Kidney glomerular epithelial cell (primary cell): ENCODE measurements around the gene RPS21.
A peak's percentile ranks its signal among the peaks of the same experiment; 100 is the strongest.

Experiments used
- DNase-seq: peaks from one replicate; lab custom pipeline; 2025; lab: John Stamatoyannopoulos, UW

Gene RPS21

DNA sequence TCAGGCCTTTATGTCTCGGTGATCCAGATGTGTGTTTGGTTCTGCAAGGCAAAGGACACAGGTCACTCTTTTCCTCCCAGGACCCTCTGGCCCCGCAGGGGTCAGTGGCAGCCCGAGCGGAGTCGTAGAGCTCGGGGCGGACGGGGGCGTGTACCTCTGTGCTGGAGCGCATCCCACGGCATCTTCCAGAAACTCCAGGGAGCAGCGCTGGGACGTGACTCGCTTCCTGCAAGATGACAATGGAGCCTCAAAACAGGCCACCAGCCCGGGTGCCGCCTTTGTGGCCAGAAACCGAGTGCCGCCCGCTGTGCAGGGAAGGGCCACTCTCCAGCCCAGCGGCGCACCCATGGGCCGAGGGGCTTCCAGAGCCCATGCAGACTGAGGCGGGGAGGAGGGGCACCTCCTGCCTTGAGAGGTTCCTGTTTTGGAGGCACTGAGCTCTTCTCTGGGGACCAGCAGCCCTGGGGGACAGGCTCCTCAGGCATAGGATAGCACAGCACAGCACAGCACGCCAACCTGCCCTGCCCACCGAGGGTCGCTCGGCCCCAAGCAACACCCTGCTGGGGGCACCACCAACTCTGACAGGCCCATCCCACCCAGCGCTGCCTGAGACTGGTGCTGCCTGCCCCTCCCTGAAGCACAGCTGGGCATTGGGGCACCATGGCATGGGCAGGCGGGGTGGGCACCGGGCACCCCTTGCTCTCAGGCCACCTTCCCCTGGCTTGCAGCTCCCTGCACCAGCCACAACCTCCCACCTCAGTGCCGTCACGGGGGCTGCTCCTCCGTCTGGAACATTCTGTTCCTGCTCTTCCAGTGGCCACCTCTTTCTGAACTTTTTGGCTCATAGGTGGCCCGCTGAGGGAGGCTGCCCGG lies 9.7 kb downstream of the RPS21 start:
- no peak for DNase-seq

DNA sequence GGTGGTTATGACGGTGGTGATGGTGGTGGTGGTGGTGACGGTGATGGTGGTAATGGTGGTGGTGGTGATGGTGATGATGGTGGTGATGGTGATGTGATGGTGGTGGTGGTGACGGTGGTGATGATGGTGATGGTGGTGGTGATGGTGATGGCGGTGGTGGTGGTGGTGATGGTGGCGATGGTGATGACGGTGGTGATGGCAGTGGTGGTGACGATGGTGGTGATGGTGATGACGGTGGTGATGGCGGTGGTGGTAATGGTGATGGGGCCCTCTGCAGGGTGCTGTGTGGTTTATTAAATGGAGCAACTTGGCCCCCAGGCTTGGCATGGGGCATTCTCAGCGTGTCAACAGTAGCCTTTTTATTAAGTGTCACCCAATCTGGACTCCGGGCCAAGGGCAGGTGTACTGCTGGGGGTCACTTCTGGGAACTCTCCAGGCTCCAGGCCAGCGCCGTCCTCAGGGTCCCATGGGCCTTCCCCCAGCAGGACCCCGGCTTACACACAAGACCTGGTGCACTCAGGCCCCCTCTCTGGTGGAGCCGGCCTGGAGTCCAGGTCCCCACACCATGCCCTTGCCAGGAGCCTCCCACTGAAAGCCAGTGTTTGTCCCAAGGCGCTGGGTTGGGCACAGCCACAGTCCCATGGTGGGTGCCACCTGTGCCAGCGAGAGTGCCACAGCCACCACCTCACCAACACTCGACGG lies 11.4 kb downstream of the RPS21 start:
- no peak for DNase-seq

DNA sequence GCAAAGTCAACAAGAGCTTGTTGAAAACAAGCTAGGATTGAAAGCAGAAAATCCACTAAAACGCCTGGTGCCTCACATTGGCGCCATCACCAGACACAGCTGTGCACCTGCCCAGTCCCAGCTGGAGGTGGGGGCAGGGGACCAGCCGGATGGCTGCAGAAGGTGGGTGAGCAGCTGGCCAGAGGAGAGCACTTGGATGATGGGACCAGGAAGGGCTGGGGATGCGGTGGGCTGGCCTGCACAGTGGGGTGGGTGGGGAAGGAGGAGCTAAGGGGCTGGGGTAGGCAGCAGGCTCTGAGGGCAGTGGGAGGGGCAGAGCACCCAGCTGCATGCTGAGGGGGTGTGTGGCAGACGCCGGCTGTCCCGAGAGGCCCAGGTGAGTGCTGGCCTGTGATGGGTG lies 13.1 kb downstream of the RPS21 start:
- DNase-seq: no peak

DNA sequence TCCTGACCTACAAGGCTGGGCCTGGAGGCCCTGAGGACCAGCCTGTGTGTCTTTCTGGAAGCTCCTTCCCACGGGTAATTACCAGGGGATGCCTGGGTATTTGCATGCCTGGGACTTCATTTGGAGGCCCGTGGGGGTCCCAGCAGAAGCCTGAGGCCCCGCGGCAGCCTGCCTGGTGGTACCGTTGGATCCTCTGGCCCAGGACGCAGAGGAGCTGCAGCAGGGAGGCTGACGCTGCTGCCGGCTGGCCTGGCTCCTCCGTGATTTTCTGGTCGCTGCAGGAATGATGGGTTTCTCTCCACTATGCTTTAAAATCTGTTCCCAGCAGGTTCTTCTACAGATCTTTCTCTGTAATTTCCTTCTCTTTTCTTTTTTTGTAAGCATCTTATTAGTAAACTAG lies 13.6 kb downstream of the RPS21 start:
- DNase-seq: no peak

DNA sequence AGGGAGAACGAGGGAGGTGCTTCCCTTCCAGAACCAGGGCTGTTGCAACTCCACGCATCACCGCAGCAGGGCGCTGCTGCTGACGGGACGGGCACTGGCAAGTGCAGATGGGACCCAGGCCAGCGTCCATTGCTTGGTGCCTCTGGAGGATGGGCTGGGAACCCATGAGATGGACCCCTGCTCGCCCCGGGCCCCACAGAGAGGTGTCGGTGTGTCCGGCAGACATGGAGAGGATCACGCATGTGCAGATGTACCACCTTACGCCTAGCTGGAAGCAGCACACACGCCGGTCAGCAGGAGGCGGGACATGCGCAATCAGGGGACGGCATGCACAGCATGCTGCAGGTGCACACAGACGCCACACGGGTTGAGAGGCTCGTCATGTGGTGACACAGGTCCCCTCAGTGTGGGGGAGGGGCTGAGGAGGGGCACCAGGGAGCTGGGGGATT lies 14.5 kb downstream of the RPS21 start:
- DNase-seq: no peak

DNA sequence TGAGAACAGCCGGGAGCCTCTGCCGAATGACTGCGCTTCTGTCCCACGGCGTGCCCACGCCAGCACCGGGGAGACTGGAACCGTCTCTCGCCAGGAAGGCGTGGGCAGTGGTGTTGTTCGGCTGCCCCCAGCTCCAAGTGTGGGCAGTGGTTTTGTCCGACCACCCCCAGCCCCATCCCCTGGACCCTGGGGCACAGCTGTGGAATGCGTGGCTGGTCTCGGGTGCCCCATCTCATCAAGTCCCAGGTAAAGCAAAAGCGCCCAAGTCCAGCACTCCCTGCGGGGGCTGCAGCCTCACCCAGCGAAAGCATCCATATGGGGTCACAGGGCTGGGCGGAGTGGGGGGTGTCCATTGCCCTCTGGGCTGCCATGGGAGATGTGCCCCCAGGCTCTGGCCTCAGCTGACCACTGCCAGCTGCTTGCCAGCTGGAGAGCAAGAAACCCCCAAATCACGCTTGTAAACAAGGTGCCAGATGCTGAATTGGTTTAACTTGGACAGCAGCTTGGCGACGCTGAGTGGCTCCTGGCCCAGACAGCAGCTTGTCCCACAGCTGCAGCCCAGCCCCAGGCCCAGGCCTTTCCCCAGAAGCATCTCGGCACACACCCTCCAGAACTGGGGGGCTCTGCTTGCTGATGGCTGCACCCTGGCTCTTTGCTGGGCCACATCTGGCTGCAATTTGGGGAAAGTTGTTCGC lies 15.7 kb downstream of the RPS21 start:
- DNase-seq: no peak

DNA sequence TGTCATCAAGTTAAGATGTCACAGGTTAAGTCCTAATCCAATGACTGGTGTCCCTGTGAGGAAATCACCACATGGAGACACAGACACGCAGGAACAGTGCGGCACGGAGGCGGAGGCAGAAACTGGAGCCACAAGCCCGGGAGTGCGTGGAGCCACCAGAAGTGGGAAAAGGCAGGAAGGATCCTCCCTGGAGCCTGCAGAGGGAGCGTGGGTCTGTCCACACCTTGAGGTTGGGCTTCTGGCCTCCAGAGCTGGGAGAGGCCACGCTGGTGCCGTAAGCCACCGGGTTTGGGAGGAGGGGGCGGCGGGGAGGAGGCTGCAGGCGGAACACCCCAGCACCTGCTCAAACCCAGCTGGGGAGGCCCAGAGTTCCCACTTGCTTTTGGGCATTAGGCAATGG lies 16.4 kb downstream of the RPS21 start:
- no peak for DNase-seq

DNA sequence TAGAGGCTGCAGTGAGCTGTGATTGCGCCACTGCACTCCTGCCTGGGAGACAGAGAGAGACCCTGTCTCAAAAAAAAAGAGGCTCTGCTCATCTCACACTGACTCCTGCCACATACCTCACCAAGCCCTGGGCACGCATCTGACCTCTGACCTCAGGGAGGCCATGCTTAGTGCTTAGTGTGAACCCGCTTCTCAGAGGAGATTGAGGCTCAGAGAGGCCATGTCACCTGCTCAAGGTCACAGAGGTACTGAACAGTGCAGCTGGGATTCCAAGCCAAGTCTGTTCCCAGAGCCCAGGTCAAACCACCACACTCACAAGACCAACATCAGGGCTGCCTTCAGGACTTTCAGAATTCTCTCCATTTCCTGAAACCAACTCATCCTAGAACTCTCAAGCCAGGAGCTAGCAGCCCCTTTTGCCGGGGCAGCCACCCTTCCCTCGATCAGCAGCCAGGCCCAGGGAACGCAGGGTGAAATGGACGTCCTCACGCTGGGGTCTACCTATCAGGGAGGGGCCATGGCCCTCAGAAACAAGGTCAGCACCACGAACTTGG lies 17.3 kb downstream of the RPS21 start:
- DNase-seq: no peak

DNA sequence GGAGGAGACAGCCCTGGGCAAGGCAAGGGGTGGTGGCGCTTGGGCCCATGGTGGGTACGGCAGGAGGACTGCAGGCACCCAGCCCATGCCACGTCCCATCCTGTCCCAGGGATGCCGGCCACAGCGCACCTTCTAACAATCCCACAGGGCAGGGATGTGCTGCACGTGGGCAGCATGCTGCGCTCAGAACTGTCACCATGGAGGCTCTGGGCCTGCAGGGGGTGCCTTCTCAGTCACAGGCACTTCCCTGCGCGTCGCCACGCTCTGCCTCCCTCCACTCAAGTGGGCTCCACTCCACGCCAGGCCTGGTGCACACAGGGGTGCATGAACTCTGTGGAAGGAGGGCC lies 17.8 kb downstream of the RPS21 start:
- no peak for DNase-seq

DNA sequence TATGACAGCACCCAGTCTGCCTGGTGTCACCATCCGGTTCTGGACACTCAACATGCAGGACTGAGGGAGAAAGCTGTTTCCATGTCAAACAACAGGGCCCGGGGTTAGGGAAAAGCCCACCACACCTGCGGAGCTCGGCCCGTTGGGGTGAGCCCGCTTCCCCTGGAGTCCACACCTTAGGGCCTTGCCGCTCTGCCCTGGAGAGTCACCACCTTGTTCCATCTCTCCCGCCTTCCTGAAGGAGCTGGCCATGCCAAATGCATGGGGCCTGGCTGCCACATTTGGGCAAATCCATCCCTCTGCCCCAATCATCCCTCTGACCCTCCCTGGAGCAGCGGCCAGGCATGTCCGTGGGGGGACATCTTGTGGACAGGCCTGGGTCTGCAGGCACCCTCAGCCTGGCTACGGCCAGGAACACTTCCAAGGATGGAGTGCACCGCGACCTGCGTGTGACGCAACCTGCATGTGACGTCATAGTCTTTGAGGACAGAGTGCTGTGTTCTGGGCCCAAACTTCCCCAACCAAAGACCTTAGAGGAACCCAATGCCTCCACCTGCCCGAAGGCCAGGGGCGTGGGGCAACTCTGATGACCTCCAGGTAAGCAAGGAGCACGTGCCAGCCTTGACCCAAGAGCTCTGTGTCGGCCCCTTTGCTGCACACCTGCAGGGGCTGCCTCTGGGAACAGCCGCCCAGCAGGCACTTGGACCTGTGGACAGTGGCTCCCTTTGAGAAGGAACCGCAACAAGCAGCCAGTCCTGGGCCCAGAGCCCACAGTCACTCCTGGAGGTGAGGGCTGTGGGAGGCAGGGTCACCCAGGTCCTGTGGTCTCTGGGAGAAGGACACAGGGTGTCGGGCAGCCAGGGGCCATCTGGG lies 18.4 kb downstream of the RPS21 start:
- DNase-seq: no peak

DNA sequence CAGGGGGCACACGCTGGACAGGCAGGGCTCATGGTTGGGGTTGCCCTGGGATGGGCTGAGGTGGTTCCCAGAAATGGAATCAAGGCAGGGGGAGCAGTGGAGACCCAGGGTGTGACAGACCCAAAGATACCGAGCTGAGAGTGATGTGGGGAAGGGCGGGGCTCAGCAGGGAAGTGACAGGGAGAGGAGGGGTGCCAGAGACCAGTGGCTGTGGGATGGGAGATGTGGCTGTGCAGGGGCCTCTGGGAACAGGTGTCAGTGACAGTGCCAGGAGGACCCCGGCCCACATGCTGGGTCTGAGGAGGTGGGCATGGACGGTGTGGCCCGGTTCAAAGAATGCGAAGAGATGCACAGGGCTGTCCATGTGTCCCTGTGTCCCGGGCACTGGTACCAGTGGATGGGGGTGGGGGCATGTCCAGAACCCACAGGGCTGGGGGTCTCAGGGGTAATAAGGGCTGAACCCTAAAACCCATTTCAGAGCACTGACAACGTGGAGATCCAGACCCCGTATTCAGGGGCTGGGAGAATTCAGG lies 19.1 kb downstream of the RPS21 start:
- DNase-seq: no peak

DNA sequence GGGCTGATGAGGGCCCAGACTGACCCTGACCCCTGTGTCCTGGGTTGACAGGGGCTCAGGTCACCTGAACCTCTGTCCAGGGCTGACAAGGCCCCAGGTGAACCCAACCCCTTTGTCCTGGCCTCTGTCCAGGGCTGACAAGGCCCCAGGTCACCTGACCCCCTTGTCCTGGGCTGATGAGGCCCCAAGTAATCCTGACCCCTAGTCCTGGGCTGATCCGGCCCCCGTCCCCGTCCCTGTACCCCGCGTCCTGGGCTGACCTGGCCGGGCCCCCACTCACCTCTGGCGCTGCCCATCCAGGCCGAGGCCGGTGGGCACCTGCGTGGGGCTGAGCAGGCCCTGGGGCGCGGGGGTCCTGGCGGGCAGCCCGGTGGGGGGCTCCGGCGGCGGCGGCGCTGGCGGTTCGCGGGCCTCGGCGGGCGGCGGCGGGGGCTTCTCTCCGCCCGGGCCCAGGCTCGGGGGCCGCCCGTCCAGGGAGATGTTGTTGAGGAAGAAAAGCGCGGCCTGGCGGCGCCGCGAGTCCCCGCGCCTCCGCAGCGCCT lies 19.8 kb downstream of the RPS21 start:
- no peak for DNase-seq

DNA sequence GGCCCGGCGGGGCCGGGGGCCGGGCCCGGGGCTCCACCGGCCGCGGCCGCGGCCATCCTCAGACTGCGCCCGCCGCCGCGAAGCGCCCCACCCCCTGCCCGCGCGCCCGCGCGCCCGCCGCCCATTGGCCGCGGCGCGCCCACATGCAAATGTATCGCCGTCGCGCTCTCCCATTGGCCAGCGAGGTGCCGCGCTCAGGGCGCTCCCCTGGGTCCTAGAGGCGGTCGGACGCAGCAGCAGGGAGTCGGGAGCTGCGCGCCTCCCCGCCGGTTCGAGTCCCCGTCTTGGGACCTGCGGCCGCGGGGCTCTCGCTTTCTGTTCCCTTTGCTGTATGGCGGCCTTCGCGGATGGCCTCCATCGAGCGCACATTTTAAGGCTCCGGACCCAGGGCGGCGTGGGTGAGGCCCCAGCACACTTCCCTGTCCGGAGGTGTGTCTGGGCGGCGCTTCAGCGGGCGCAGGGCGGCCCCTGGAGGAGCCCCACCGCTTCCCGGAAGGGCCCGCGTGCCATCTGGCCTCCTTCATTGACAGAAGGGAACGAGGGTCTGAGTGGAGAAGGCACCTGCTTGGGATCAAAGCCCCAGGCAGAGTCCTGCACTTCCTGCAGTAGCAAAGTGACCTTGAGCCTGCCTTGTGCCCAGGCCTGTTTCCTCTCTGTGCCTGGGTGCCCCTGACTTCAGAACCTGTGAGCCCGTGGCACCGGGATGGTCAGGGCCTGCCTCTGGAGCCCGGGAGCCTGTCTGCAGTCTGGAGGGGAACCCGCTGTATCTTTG lies 20.5 kb downstream of the RPS21 start, which contains the start of gene CABLES2:
CABLES2 (minus strand) TSS at position 65 of the 772 bp plus-strand sequence; CDS start at position 56, 9 bp downstream.
- DNase-seq: peak; percentile 83

DNA sequence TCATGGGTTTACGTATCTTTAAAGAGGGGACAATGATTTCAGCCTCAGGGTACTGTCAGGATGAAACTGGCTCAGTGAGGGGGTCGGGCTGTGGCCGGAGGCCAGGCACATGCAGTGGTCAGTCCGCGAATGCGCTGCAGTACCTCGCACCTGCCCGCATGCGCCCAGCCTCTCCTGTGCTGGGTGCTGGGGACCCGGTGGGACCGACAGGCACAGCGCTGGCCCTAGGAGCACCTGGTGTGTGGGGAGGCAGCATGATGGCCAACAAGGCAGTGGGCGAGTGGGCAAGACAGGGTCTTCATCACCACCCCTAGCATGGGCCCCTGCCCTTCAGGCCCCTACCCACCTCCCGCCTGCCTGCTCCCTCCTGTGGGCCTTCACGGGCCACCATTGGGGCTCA lies 21.2 kb downstream of the RPS21 start:
- no peak for DNase-seq

DNA sequence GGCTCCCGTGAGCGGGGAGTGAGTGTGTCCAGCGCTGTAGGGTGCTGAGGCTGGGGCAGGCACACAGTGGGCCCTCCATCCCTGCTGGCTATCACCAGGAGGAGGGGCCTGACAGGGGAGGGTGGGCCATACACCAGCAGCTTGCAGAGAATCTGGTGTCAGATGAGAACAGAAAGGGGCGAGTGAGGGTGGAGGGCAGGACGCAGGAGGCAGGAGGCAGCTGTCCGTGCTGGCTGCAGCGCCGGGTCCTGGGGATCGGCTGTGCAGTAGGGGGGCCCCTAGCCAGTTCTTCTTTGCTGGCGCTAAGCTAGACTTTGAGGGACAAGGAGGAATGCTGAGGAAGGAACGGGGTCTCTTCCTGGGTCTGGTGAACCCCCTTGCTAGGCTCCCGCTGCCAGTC lies 21.7 kb downstream of the RPS21 start:
- DNase-seq: no peak

DNA sequence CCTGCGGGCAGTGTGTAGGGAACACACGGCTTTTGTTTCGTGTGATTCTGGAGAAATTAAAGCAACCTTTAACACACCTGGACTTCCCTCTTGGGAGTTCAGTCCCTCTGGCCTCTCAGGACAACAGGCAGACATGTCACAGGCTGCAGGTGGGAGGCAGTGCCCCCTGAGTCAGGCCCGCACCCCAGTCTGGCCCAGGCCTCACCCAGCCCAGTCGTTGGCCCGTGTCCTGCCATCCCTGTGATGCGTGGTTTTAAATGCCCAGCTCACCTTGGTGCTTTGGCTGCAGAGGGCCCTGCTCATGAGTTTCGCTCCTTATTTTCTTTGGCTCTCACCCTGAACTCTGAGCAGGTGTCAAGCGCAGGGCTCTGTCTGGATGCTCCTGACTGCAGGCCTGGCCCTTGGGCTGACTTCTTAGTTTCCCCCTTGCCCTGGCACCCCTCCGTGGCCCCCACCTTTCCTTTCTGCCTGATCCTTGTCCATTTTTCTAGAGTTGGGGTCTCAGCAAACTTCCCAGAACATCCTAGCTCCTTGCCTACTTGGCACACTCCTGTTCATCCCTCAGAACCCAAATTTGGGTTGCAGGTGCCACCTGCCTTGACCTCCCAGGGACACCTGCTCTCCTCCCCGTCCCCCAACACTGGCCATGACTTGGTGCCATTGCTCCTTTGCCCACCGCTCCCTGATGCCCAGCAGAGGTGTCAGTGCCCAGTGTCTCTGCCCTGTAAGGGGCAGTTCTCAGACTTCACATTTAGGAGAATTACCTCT lies 22.4 kb downstream of the RPS21 start:
- no peak for DNase-seq

DNA sequence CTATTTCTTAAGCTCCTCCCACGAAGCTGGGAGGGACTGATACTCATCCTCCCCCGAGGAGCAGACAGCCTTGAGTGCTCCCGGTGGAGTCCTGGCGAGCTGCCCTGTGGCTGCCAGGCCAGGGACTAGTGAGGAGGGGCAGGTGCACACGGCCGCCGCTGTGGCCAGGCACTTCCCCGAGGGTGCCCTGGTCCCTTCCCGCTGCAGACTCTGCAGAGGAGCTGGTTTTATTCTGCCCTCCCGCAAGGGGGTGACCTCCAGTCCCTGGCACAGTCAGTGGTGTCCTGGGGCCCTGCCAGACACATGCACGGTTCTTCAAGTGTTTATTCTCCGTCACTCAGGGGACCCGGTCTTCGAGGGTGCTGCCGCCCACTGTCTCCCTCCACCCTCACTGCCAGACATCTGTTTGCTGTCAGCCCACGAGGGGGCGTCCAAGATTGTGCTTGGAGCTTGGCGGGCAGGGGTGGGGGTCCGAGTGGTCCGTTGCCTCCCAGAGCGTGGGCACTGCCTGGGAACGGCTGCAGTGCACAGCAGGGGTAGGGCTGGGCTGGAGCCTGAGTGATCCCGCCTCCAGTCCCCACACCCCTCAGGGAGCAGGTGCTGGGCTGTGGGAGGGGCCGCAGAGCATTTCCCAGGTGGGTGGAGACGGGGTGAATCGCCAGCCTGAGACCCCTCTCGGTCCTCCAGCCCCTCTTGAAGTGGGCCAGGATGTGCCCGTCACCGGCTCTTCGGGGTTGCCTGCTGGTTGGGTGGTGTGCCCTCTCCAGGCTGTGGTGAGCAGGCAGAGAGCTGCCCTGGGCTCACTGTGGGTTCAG lies 23.2 kb downstream of the RPS21 start:
- peak; percentile 38 for DNase-seq

DNA sequence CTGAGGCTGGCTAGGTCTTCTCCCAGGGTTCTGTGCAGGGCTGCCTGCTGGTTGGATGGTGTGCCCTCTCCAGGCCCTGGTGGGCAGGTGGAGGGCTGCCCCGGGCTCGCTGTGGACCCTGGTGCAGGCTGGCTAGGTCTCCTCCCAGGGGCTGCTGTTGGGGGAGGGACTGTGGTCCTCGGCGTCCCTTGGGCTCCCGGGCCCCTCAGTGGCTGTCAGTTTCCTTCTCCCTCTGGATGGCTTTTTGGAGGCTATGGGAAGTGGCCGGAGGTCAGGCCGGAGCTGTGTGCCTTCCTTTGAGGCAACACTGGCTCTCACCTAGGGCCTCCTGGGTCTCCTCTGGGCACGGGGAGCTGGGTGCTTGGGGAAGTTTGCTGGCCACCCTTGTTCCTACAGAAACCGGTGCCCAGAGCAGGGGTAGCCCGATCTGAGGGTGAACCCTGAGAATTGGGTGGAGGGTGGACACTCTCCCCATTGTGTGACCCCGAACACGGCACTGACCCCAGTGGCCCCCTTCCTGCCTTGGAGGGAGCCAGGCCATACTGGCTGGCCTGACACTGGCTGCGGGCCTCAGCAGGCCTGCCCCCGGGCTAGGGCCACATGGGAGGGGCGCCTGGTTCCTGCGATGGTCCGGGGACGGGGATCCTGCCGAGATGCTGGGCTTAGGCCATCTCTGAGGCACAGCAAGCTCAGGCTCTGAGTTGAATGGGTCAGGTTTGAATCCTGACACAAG lies 24.0 kb downstream of the RPS21 start:
- no peak for DNase-seq
